Stimulated activated CD4-positive, alpha-beta T cell treated with anti-CD3 and anti-CD28 coated beads, Interleukin-1b, Interleukin-23, amount 100 ng/mL, for 48 hours (primary cell): ENCODE results near the gene ABCA1.
A peak's percentile ranks its signal among the peaks of the same experiment; 100 is the strongest.
"Not testable (repeated sequence)": the region's sequence is repeated elsewhere in the genome, so short reads cannot be mapped to it uniquely, and the experiment has no call there.

Experiments used
- DNase-seq: peaks from one replicate; pipeline ENCODE4 v3.0.0-alpha.2; 2020

ABCA1 gene

DNA sequence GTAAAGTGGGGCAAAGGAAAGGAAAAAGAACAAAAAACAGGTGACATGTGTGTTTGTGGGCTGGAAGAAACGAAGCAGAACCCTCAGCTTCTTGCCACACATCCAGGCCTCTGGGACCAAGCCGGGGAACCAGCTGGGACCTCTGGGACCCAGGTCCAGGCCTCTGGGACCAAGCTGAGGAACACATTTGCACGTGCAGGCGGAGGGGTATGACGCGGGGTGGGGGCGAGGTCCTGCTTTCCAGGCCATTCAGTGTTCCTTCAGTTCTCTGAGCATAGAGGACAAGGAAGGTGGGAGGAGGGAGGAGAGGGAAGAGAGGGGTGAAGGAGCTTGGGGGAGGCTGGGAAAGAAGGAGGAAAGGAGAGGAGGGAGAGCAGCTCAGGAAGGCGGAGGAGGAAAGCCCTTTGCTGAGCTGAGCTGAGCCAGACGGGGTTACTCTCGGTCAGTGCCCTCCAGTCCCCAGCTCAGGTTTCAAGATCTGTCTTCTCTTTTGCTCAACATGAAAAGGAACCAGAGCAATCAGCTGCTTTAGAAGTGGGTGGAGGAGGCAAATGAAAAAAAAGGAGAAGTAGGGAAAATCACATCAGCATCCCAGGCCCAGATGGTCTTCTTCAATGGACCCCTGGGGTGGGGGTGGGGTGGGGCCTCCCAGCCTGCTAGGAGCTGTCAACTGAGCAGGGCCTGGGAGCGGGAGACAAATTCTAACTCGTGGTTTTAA is 59.1 kb downstream of the ABCA1 start:
- no peak for DNase-seq

DNA sequence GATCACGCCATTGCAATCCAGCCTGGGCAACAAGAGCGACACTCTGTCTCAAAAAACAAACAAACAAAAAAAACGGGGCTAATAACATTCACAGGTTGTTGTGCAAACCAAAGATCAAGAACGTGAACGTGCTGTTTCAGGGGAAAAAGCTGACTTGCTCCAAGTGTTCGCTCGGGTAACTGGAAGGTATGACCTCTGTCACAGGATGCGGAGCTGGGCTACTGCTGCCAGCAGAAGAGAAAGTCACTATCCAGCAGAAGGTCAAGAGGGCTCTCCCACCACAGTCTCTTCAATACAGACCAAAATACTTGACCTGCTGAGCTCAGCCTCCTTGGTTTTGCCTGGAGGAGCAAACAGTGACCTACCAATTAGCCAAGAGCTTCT is 59.7 kb downstream of the ABCA1 start:
- no peak for DNase-seq

DNA sequence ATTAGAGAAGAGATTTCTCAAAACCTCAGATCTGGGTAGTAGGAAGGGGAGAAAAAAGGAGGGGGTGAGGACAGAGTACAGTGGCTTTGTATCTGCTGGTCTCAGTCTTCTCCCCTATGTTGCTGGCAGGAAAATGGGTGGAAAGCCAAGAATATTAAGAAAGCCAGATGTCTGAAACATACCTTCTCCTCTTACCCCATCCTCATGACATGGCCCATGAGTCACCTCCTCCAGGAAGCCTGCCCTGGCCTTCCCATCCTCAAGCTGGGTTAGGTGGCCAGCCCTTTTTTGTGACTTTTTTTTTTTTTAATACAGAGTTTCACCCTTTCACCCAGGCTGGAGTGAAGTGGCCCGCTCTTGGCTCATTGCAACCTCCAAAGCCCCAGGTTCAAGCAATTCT is 61.8 kb downstream of the ABCA1 start:
- DNase-seq: no peak

DNA sequence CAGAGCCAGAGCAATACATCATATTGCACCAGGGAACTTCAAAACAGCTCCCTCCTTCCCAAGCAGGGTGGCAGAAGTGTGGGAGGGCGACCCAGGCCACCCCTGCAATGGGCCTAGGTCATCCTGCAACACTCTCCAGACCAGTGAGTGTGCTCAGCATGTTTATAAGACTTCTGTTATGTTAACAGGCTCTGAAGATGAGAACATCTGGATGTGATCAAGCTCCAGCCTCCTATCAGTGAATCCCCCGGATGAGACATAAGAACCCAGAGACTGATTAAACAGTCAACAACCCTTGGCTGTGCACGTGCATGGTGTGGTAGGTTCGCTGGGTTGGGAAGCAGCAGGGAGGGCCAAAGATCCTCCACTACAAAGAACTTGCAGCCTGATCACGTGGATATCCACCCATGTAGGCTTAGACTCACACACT is 63.3 kb downstream of the ABCA1 start:
- DNase-seq: no peak

DNA sequence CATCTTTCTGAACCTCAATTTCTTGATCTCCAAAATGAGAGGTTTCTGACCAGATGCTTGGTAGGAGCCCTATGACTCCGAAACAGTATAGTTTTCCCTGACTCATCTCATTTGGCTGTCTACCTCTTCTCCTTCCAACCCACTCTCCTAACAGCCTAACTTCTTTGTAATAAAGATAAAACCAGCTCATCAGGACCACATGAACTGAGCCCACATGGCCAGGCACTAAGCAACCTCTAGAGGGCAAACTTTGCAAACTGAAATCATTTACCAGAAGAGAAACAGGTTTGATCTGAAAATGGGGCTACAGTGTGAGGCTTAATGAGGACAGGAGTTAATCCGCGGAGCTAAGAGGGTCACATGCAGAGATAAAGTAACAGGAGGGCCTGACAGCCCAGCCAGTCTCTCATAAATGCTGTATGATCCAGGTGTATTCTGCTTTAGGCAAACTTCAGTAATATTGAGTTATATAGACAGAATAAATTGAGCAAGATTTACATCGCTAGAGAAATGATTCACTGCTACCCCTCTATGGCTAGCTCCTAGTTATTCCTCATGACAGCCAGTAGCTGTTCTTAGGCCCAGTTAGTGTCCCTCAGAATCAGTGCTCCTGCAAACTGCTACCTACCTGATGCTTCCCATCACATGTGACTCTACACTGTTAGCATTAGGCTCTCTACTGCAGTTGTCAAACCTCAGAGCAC is 64.6 kb downstream of the ABCA1 start:
- DNase-seq: peak; percentile 55

DNA sequence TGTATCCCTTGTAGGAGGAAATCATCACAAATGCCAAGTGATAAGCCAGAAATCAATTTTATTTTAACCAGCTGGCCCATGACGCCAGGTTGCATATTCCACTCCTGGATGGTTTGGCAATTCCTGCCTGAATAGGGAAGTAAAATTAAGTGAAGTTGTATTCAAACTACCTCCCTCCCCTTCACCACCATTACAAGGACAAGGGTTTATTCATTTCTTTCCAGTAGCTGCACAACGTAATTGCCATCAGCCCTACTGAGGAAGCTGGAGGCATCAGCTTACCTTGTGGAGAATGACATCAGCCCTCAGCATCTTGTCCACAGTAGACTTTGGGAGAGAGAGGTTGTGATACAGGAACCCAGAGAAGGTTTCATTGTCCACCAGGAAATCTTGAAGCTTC is 66.6 kb downstream of the ABCA1 start:
- DNase-seq: no peak

DNA sequence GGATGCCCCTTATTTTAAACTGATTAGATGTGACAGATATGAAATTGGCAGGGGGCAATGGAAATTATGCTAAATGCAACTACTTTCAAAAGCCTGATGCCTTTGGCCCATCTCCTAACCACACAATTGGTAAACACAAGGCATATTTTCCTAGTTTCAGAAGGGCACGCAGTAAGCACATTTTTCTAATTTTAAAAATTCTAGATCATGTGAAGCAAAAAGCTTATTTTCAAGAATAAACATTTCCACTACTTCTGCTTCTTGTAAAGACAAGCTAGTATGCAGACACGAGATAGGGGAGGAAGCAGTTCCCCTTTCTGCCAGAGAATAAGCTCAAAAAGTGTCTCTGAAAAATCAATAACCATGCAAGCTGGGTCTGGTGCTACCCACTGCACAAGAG is 67.7 kb downstream of the ABCA1 start:
- no peak for DNase-seq

DNA sequence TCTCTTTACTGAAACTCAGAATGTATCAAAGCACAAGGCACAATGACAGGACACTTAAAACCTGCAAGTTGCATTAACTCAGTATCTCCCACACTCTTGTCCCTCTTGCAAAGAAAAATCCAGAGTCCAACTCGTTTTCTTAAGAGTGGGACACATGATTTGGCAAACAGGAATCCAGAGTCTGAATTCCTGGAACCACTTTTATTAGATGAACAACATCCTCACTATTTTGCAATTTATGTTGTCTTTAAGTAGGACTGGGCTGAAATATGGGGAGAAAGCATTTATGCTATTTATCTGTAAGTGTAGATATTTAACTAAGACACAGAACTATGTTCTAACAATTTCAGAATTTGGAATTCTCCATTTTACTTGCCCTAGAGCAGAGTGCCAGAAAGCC is 69.1 kb downstream of the ABCA1 start:
- DNase-seq: no peak

DNA sequence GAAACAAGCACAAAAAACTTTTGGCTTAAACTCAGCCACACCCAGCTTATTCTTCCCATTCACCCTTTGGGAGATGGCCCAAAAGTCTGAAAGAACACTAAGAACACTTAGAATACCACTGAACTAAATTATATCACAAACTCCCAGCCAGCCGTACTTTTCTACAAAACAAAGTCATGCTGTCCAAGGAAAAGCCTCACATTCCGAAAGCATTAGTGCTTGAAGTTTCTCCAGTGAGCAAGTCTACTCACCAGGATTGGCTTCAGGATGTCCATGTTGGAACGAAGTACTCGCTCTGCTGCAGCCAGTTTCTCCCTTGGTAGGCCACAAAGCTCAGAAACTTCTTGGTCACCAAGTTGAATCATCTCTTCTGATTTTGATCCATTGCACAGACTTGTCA is 69.7 kb downstream of the ABCA1 start:
- DNase-seq: no peak

DNA sequence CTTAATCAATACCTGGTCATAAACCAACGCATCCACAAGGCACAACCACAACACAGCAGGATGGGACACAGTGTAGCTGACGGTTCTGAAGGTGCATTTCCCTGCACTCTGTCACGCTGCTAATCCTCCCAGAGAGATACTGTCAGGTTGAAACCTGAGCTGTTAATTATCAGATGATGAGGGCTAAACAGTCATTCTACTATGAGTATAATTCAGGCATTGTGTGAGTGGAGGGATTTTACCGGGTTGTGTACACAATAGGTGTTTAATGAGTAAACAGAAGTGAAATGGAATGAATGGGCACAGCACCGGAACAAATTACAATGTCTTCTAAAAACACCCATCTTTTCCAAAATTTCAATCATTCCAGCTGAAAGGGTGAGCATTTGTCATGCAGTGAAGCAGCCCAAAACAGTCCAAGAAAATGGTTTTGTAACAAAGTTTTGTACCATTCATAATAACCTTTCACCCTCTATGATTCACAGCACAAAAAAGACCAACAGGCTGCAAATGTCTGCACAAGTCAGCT is 71.5 kb downstream of the ABCA1 start:
- no peak for DNase-seq

DNA sequence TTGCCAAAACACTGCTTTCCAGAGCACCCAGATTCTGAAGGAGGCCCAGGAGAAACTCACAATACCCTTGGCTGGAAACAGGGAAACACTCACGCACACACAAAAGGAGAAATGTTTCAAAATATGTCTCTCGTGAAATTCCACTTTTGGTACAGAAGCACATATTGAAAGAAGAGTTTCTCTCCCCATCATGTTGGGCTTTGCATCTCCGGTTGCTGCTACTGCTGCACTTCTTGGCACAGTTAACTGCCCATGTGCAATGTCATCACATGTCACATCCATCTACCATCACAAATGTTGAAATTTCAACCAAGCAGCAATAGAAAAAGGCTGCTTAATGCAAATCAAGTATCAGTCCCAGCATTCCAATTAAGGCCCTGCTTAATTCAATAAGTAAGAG is 72.1 kb downstream of the ABCA1 start:
- DNase-seq: no peak

DNA sequence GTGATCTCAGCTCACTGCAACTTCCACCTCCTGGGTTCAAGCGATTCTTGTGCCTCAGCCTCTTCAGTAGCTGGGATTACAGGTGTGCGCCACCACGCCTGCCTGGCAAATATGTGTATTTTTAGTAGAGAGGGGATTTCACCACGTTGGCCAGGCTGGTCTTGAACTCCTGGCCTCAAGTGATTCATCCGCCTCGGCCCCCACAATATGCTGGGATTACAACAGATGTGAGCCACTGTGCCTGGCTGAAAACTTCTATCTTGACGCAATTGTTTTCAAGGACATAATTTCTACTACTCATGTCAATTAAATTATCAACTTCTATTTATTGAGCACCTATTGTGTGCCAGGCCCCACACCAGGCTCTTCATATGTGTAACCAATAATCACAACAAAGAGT is 72.7 kb downstream of the ABCA1 start:
- DNase-seq: not testable (repeated sequence)

DNA sequence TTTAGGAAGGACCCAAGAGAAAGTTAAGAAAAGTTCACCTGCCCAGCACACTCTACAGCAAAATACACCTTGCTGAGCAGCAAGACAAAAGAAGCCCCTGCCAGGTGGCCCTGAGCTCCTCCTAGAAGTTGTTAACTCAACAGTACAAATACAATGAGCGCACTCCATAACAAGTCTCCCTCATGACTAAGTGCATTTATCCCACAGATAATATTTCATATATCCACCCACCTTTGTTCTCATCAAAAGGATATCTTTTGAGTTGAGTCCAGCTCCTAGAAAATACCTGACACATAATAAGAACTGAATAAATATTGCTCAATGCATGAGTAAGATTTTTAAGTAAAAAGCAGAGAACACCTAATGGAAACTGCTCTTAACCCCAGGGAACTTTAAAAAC is 73.3 kb downstream of the ABCA1 start:
- no peak for DNase-seq

DNA sequence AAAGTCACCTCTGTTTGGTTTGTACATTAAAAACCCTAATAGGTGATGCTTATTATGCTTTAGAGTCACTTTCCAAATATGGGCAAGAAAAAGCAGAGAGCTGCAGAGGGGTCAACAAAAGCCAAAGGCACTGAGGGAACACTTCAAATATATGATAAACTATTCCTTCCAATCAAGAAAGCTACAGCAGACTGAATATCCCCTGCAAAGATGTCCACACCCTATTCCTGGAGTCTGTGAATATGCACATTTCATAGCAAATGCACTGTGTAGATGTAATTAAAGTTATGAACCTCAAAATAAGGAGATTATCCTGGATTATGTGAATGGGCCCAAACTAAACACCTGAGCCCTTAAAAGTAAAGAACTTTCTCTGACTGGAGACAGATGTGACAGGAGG is 74.3 kb downstream of the ABCA1 start:
- DNase-seq: no peak

DNA sequence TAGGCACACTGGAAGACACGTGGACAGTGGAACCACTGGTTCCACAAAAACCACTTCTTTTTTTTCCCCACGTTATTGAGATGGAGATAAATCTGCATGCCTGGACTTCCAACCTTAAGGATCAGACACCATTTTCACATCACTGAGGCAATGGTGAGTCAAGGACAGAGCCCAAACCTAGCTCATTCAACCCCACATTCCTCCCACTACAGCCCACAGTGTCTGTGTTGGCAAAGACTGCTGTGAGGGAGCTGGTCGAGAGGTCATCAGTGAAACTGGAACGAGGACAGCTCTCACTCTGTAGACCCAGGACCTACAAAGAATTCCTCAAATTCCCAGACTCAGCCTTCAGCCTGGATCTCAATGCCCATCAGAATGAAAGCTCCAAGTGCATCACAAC is 74.8 kb downstream of the ABCA1 start:
- DNase-seq: no peak

DNA sequence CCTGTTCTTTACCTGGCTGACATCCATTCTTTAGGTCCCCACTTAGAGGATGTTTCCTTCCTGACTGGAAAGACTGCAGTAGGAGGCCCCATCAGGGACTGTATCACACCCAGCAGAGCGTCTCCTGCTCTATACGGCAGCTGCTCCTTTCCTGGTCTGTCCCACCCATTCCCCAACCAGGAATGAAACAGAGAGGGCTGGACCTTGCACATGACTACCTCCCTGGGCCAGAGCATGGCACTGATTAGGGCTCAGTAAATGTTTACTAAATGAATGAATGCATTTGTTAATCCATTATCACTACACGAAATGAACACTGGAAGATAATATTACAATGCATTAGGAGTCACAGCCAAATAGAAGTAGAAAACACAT is 76.4 kb downstream of the ABCA1 start:
- no peak for DNase-seq

DNA sequence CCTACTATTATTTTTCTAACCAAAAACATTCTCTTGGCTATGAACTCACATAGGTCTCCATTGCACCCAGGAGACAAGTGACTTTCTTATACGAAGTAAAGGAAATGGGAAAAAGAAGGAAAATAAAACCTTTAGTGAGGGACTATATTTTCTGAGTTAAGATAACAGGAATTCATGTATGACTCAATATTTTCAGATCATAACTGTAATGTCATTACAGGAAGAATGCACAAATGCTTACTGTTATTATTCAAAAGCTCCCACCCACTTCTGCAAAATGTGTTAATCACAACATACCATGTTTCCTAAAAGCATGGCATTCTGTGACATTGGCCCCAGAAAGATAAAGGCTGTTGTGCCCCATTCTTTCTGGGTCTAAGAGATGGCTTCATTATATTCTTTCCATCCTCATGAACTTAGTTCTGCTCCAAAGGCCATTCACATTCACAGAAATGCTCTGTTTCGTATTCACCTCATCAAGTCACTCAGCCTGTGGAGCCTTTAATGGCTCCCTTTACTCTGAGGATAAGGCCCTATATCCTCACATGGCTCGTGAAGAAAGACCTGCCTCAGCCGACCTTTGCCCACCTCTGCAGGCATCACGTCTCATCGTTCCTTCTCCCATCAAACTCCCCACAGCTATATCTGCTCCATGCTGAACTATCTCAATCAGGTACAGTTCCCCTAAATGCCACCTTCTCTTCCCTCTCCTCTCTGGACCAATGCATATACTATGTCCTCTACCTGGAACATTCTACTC is 77.0 kb downstream of the ABCA1 start:
- no peak for DNase-seq

DNA sequence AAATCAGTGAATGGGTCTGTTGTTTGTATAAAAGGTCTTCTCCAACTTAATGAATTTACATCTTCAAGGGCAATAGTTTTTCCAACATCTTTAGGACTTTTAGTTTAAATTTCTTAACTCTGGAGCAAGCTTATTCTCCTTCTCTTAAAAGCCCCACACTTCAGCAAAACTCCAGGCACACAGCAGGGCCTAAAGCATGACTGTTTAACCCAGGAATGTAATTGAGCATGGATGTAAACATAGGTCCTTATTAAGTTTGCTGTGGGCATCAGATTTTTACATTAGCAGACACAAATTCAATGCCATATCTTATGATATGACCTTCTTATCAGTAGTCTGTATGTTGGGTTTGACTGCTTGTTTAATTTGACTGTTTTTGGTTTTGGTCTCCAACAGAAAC is 78.9 kb downstream of the ABCA1 start:
- no peak for DNase-seq

DNA sequence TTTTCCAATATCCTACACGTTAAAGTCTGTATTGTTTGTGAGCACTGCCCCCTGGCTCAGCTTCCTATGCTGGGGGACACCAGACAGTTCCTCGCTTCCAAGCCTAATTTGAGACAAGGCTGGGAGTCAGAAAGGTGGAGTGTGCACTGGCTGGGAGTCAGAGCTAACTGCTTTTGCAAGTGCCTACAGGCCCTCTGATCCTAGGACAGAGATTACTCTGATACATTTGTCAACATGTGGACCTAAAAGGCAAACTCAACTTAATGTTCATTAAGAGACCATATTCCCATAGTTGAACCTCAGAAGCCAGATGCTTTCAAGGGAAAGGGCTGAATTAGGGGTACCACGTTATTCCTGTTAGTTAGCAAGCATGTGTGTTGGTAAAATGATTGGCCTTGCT is 83.2 kb downstream of the ABCA1 start:
- DNase-seq: no peak

DNA sequence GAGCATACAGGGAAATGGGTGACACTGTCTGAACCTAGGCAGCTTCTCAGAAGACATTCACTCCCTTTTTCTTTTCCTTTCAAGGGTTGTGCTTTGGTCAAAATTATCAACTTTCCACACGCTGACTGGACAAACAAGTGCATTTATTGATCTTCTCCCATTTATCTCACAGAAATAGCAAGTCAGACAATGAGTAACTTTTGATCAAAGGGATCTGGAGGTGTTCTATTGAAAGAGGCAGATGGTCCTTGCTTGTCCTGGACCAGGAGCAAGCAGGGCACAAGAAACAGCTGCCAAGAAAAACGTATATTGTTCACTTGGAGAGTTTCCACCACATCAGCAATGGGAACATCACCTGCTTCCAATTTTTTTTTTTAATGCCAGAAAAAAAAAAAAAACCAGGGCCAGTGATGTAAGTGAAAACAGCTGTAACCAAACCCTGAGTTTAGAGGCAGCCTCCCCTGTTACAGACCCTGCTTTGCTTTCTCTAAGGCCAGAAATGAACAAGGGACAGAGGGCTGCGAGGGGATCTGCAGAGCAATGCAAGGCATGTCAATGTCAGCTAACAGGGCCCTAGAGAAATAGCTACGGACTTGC is 84.2 kb downstream of the ABCA1 start:
- DNase-seq: no peak

DNA sequence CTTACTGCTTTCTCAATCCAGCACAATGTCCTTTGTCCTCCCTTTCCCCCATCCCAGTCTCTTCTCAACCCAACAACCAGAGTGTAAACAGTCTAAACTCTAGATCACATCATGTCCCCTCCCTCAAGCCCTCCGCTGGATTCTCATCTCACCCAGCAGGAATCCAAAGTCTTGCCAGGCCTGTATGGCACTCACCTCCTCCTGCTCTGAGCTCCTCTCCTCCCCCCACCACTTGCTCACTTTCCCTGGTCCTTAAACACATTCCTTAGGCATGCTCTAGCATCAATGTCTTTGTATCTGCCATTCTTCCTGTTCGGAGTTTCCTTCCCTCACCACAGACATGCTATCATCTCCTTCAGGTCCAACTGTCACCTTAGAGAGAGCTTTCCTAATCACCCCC is 85.3 kb downstream of the ABCA1 start:
- no peak for DNase-seq

DNA sequence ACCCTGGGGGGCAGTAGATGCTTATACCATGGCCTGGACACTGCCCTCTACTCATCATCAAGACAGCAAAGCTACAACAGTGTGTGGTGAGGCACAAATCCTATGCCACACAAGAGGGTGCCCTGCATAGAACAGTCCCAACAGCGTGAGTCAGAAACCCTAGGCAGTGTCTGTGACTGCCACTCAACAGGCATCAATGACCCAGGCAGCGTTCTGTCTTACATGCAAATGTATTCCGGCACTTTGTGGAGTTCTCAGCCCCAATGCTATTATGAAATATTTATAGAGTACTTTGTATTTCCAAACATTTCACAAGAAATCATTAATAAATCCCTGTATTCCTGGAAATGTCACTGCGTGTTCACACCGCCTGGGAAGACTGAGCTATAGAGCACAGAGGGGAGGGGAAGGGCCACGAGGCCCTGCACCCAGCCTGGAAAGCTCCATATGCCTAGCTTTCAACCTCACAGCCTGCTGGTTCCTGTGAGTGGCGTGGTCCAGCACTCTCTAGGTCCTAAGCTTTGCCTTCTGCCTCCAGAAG is 86.3 kb downstream of the ABCA1 start:
- no peak for DNase-seq

DNA sequence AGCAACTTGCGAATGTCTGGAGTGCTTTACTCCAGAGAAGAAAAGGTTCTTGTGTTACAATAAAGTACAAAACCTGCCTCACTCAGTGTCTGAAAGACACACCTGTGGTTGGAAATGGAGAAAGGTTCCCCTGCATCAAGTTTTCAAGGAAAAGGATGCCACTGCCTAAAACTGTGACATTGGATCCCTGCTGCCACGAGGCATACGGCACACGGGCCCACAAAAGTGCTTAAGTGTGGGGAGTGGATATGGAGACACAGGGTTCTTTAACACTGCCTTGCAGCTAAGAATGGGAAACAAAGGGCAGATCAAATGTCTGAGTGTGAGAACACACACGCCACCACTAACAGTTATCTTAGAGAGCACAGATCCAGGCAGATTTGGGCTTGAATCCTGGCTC is 89.0 kb downstream of the ABCA1 start:
- no peak for DNase-seq
